Tongue (tissue), 2 donors: ENCODE measurements around the gene RPS15A. TPM values are rescaled to one million over a fixed set of nuclear protein-coding genes. Genes with fewer than 3 reads are reported as not detected.
"Not testable (repeated sequence)": the region's sequence is repeated elsewhere in the genome, so short reads cannot be mapped to it uniquely, and the experiment has no call there.

Experiments used
- DNase-seq: peaks from one replicate; pipeline ENCODE4 v3.0.0-alpha.2; 2015
- total RNA-seq: library from RNA; depleted of rRNA; stranded (reverse); fragments of >200 nt; gene quantifications from one replicate; pipeline ENCODE4 v1.2.3, GENCODE V29; 2014

The RPS15A gene
- total RNA-seq, 1 donor from 2014 or later, result 1,654 TPM

- DNase-seq, result no peak
Observed at GRCh38 chr16:18796377-18796776, 6.2 kb upstream of the RPS15A start.

DNA sequence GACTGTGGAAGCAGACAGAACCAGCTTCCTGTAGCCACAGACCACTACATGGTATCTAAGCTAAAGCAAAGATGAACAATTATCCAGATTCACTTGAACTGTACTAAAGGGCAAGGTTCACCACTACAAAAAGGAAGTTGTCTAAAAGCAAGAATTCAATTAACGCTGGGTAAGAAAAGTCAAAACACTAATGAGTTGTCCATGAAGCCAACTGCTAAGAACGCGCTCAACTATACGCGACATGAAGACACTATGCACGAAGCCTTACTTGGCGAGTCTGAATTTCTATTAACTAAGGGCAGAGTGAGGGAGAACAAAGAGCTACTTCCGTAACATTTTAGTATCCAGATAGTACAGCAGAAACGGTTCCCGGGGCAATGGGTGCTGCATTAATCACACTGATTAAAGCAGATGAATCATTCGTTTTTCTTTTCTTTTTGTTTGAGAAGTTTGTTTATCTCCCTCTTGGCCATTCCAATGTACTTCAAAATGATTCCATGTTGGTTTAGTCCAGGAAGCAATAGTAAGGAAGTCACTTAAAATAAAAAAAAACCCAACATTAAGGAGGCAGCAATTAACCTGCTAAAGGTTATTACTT, 2.8 kb upstream of the RPS15A start:
- no peak for DNase-seq

GRCh38 chr16:18789515-18789849, 652 bp downstream of the RPS15A start:
- DNase-seq, result no peak

- no peak for DNase-seq
Observed at GRCh38 chr16:18788828-18789514, 1.2 kb downstream of the RPS15A start.

GRCh38 chr16:18784917-18785623, 5.1 kb downstream of the RPS15A start:
- DNase-seq, result no peak

DNA sequence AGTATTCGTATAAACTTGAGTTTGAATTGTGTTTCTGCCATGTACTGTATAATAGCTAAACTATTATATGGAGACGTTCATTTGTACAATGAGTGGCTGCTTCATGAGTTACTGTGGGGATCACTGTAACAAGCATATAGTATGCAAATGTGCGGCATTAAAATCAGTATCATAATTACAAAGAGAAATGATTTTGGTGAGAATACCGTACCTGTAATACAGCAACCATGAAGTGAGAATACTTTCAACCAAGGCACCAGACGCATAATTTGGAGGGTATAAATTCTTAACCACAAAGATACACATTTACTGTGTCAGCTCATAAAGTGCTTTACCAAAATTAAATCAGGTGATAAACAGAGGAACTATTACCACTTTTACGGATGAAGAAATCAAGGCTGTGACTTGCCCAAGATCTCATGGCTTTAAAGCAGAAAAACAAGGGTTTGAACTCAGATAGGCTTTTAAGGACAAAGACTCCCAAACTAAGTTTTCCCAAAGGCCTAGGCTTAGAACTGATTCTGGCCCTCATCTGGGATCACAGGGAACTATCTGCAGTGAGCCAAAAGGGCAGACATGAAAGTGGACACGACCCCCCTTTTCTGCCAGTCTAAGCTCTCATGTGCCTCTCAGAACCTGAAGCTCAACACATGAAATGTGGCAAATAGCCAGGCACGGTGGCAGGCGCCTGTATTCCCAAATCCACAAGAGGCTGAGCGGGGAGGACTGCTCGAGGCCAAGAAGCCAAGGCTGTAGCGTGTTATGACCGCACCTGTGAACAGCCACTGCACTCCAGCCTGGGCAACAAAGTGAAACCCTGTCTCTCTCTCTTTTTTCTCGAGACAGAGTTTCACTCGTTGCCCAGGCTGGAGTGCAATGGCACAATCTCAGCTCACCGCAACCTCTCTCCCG, 6.4 kb downstream of the RPS15A start:
- DNase-seq, result no peak

GRCh38 chr16:18782697-18783429, 7.3 kb downstream of the RPS15A start:
- DNase-seq, result no peak

DNA sequence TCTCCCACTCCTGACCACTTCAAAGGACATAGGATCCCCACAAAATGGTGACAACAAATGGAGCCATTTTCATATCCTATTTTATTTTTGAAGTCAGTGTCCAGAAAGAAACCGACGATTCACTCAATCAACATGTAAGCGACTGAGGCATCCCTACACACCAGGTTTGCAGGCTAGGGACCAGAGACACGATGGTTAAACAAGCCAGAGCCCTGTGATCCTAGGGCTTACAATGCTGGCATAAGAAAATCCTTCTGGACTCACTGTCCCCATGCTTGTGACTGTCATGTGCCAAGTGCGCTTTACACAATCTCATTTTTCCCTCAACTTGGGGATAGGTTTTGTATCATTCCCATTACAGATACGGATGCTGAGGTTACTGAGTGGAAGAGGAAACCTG, 8.9 kb downstream of the RPS15A start:
- DNase-seq, result not testable (repeated sequence)

DNA sequence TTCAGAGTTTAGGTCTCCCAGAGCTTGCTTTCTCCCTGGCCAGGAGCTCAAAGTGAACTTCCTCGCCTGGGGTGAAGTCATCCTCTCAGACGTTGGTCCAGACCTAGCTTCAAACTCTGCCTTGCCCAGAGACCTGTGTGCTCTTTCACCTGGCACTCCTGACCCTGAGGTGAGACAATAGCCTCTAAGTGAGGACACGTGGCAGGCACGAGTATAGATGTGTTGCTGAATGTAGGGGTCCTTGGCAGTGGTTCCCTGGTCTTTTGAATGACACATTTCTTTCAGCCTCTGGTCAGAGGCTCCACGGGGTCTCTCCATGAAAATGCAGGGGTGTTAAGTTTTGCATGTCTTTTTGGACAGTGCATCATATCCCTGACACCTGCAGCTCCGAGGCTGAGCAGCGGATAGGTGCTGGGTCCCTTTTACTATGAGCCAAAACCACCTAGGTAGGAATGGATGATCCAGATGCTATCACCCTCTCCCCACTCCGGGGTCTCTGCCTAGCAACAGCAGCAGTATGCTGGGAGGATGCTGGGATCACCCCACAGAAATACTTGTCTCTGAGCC, 9.6 kb downstream of the RPS15A start:
- DNase-seq, result not testable (repeated sequence)

- not testable (repeated sequence) for DNase-seq
Observed at GRCh38 chr16:18777664-18778063, 12.5 kb downstream of the RPS15A start.

- not testable (repeated sequence) for DNase-seq
Observed at GRCh38 chr16:18776334-18776733, 13.8 kb downstream of the RPS15A start.

DNA sequence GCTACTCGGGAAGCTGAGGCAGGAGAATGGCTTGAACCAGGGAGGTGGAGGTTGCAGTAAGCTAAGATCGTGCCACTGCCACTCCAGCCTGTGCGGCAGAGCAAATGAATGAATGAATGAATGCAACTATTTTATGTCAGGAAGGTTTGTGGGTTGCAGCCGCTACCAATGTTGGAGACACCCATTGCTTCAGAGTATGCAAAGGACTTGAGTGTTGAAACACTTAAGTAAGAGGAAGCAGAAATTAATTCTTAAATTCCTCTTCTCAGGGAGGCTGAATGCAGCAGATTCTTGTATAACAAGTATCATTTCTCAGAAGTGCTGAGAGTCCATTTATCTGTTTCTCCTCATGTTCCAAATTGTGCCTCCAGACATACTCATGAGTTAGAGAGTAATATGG, 15.5 kb downstream of the RPS15A start:
- not testable (repeated sequence) for DNase-seq

DNA sequence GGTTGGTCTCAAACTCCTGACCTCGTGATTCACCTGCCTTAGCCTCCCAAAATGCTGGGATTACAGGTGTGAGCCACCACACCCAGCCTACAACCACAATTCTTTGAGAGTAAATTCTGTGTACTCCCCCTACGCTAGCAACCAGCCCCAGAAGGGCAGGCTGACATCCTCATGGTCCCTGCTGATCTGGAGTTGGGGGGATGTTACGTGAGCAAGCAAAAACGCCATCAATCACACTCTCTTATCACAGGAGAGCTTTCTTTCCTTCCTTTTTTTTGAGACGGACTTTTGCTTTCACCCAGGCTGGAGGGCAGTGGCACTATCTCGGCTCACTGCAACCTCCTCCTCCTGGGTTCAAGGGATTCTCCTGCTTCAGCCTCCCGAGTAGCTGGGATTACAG, 18.0 kb downstream of the RPS15A start:
- DNase-seq, result not testable (repeated sequence)

DNA sequence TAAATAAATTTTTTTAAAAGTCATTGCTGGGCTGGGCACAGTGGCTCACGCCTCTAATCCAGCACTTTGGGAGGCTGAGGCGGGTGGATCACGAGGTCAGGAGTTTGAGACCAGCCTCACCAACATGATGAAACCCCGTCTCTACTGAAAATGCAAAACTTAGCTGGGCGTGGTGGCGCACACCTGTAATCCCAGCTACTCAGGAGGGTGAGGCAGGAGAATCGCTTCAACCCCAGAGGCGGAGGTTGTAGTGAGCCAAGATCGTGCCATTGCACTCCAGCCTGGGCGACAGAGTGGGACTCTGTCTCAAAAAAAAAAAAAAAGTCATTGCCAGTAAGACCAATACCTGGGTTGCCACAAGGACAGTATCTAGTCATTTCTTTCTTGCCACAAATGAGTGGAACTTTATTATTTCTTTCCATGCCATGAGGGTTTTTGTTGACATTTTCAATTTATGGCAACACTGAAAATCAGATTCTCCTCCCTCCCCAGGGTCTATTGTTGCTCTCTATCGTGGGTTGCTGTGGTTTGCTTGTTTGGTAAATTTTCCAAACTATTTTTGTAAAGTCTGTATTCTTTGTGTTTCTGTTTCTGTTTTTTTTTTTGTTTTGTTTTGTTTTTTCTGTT, 19.7 kb downstream of the RPS15A start:
- DNase-seq, result not testable (repeated sequence)

GRCh38 chr16:18767217-18767616, 22.9 kb downstream of the RPS15A start:
- DNase-seq, result not testable (repeated sequence)

DNA sequence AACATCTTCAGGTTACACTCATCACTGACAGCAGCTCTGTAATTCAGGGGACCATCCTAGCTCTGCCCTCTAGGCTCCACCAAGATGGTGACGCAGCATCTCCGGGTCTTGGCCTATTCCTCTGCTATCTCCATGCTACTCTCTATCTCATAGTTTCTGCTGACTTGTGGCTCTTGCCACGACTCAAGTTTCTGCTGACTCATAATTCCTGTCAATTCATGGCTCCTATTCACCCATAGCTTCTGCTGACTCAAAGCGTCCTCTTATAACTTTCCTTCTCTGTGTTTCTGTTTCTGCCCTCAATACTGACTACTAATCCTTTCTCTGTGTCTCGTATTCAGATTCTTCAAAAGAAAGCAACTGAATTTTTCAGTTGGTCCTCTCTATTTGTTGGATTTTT, 27.4 kb downstream of the RPS15A start:
- DNase-seq, result not testable (repeated sequence)

DNA sequence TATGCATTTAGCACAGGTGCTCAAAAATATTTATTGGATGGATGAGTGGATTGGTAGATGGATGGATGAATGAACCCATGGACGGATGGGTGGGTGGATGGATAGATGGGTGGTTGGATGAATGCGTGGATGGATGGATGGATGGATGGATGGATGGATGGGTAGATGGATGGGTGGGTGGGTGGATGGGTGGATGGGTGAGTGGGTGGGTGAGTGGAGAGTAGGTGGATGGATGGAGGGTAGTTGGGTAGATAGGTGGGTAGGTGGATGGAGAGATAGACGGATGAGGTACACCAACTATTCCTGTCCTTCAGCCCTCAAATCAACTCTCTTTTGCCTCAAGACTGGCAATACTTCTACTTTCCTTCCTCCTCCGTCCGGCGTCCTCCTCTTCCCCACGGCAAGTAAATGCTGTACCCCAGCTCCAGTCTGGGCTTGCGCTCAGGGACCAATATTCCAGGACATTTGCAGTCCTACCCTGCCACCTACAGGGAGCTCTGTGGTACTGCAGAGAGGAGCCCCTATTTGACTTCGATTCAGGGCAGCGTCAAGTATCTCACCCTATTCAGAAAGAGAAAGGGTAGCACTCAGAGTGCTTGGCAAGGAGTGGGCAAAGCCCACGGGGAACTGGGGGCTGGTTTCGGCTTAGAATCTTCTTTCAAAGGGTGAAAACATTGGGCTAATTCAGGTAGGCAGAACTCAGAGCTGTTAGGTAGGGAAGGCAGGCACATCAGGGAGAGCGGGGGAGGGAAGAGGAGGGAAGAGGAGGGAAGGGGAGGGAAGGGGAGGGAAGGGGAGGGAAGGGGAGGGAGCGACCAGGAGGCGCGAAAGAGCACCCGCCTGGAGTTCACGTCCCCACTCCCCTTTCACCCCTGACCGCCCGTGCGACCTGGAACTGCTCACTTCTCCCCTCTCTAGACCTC, 30.3 kb downstream of the RPS15A start:
- DNase-seq, result not testable (repeated sequence)

DNA sequence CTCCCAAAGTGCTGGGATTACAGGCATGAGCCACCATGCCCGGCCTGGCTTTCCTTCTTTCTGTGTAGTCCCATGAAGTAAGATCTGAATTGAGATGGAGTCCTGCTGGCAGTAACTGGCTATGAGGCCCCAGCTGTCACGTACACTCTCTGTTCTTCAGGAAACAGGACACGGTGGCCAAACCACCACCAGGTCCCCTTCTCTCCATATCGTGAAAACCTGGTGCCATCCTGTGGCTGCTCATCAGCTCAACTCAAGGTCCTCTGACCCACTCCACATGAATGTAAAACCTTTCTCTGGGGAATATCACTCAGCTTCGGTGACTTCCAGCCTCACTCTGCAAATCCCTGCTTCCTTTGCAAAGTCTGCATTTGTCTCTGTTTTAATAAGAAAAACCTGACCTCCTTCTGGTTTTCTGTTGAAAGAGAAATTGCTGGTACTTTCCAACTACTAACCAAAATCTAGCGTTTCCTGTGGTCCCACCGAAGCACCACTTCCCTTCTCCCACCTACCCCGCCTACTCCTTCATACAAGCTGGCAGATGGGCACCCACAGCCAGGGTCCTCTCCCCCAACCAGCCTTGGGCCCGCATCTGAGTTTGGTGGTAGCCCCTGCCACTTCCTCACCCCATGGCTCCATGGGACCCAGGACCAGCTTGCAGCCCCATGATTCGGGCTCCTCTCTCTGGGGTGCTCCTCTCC, 32.0 kb downstream of the RPS15A start:
- DNase-seq, result not testable (repeated sequence)

GRCh38 chr16:18756639-18757038, 33.5 kb downstream of the RPS15A start:
- DNase-seq, result not testable (repeated sequence)
